PC-3 (cell line): ENCODE data around the gene CHSY1. TPM values are rescaled to one million over a fixed set of nuclear protein-coding genes. Genes with fewer than 3 reads are reported as not detected.
A peak's percentile ranks its signal among the peaks of the same experiment; 100 is the strongest.

Source experiments
- ATAC-seq: fragments of 200-7000 bp; cut with Tn5 transposase; 2 replicates; pipeline ENCODE4 v1.9.1; 2020; ENCODE audit warnings: mild to moderate bottlenecking, moderate library complexity
- BruUV-seq: library from RNA; stranded (reverse); fragments of 400-500 nt; replicated peaks from 2 replicates; lab custom pipeline; 2021; lab: Mats Ljungman, UMichigan
- CTCF ChIA-PET: fragments of 300-600 bp; sonication (Branson Sonifier 250); formaldehyde crosslinking; loops from one replicate; lab custom pipeline; 2022; ENCODE audit warnings: antibody characterized with exemption; lab: Charles Lee
- POLR2A ChIA-PET: fragments of 300-600 bp; sonication (Branson Sonifier 250); formaldehyde crosslinking; loops from one replicate; lab custom pipeline; 2022; ENCODE audit warnings: antibody characterized with exemption; ENCODE audit not compliant: unreplicated experiment; lab: Charles Lee
- DNase-seq: peaks from one replicate; pipeline ENCODE4 v3.0.0-alpha.2; 2015
- H2AFZ ChIP-seq: fragments of 300-600 bp; sonication (generic); 2 replicates; pipeline ENCODE4 v1.6.0; 2016; ENCODE audit warnings: antibody characterized with exemption, low read length
- H3F3A ChIP-seq: fragments of 300-600 bp; sonication (generic); one replicate; pipeline ENCODE4 v1.6.0; 2017; ENCODE audit warnings: antibody characterized with exemption, low read length, control low read depth, mild to moderate bottlenecking; ENCODE audit not compliant: unreplicated experiment
- H3K27ac ChIP-seq: fragments of 300-600 bp; sonication (generic); 2 replicates; pipeline ENCODE4 v1.5.1; 2016; ENCODE audit warnings: mild to moderate bottlenecking, low read length
- H3K27me3 ChIP-seq: fragments of 300-600 bp; sonication (generic); 2 replicates; pipeline ENCODE4 v1.6.1; 2016; ENCODE audit warnings: low read length, mixed read lengths
- H3K36me3 ChIP-seq: fragments of 300-600 bp; sonication (generic); 2 replicates; pipeline ENCODE4 v1.6.1; 2016; ENCODE audit warnings: low read depth, mixed run types, low read length, mixed read lengths
- H3K4me1 ChIP-seq: fragments of 300-600 bp; sonication (generic); 2 replicates; pipeline ENCODE4 v1.5.1; 2016; ENCODE audit warnings: low read length; ENCODE audit not compliant: insufficient read depth
- H3K4me2 ChIP-seq: fragments of 300-600 bp; sonication (generic); 2 replicates; pipeline ENCODE4 v1.6.0; 2016; ENCODE audit warnings: low read length
- H3K4me3 ChIP-seq: fragments of 300-600 bp; sonication (generic); 2 replicates; pipeline ENCODE4 v1.5.1; 2016; ENCODE audit warnings: mild to moderate bottlenecking, low read length, mixed read lengths
- H3K79me2 ChIP-seq: fragments of 300-600 bp; sonication (generic); 2 replicates; pipeline ENCODE4 v1.6.1; 2017; ENCODE audit warnings: low read length, mixed read lengths
- H3K9ac ChIP-seq: fragments of 300-600 bp; sonication (generic); 2 replicates; pipeline ENCODE4 v1.6.0; 2016; ENCODE audit warnings: mild to moderate bottlenecking, low read length
- H3K9me2 ChIP-seq: fragments of 300-600 bp; sonication (generic); replicated peaks from 2 replicates; pipeline ENCODE4 v1.6.1; 2016; ENCODE audit warnings: mixed run types, low read length, mixed read lengths
- H3K9me3 ChIP-seq: fragments of 300-600 bp; sonication (generic); 2 replicates; pipeline ENCODE4 v1.6.1; 2016; ENCODE audit warnings: low read length, mixed read lengths
- H4K20me1 ChIP-seq: fragments of 300-600 bp; sonication (generic); 2 replicates; pipeline ENCODE4 v1.6.1; 2016; ENCODE audit warnings: low read length, mixed read lengths
- CTCF ChIP-seq: fragments of 300-600 bp; sonication (generic); conservative IDR thresholded peaks from 2 replicates; pipeline ENCODE4 v1.5.1; 2017; ENCODE audit warnings: antibody characterized with exemption, low read depth, mild to moderate bottlenecking, low read length
- EZH2 ChIP-seq: fragments of 300-600 bp; sonication (generic); IDR thresholded peaks from one replicate; pipeline ENCODE4 v1.6.1; 2017; ENCODE audit warnings: antibody characterized with exemption, mild to moderate bottlenecking, low read length; ENCODE audit not compliant: unreplicated experiment
- EZH2phosphoT487 ChIP-seq: fragments of 300-600 bp; sonication (generic); IDR thresholded peaks from 2 replicates; pipeline ENCODE4 v1.6.1; 2018; ENCODE audit warnings: mild to moderate bottlenecking, antibody characterized with exemption, low read length, borderline replicate concordance
- intact Hi-C: fragments of 100-400 bp; cut with micrococcal nuclease; formaldehyde crosslinking; loops from 2 replicates; pipeline ENCODE4 v1.9.0; 2023
- total RNA-seq: library from RNA; depleted of rRNA; stranded (reverse); fragments of >200 nt; gene quantifications from 2 replicates; pipeline ENCODE4 v1.2.3, GENCODE V29; 2014

Gene CHSY1
- total RNA-seq, 1 experiment from 2014 or later = 13.8 TPM

GRCh38 chr15:101167753-101168462 lies 83.9 kb downstream of the CHSY1 start:
- CTCF ChIA-PET = interaction anchor here (0.5 kb wide), 1 partner anchor 21 kb away, joined by 4 read pairs; no protein-coding TSS in a partner anchor
- Histone ChIP-seq H3K9ac (peak overlapping the region; percentile 74), H3K9me2 (no peaks in the 10 kb centered on the region), H4K20me1 (no peaks in the 10 kb centered on the region), H3K27me3 (no peaks in the 10 kb centered on the region), H3K9me3 (peaks cover 10% of the 10 kb centered on the region; the same call in 1 of the 2 replicates), H3F3A (peaks cover 6% of the 10 kb centered on the region), H2AFZ (peak overlapping the region; percentile 78), H3K79me2 (no peaks in the 10 kb centered on the region), H3K36me3 (peaks cover 2% of the 10 kb centered on the region; the same call in 1 of the 2 replicates), H3K4me3 (peak overlapping the region; percentile 55), H3K27ac (peak overlapping the region; percentile 94), H3K4me1 (peaks cover 53% of the 10 kb centered on the region), H3K4me2 (peak overlapping the region; percentile 84)
- BruUV-seq = TSS peak; percentile 63
- no peak for TF ChIP-seq CTCF
- TF ChIP-seq EZH2phosphoT487 = no peak
- no peak for TF ChIP-seq EZH2
- intact Hi-C loops = loop anchor here (1.0 to 2.0 kb wide), 2 partner anchors 41 to 82 kb away; no protein-coding TSS in a partner anchor
- peak; percentile 93 for DNase-seq
- POLR2A ChIA-PET = interaction anchor here (0.6 to 0.8 kb wide), 2 partner anchors 76 to 84 kb away, joined by 6 read pairs; partner anchors contain the start of gene CHSY1
- ATAC-seq = peak; percentile 81

DNA sequence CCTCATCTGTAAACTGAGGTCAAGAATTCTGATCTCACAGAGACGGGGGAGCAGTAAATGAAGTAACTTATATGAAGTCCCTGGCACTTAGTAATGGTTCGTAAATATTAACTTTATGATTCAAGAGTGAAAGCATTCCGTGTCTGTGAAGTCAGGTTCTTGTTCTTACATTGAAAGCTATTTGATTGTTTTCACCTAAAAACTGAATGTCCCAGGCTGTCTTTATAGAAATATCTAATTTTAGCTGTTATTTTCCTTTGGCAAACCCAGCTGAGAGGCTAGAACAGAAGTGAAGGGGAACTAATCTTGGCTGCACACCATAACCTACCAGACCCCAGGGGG lies 84.5 kb downstream of the CHSY1 start:
- peak overlapping the region; percentile 84 for H3K4me2 ChIP-seq
- CTCF ChIA-PET = no interaction called here
- H3K27ac ChIP-seq = peak overlapping the region; percentile 94
- H2AFZ ChIP-seq = peak overlapping the region; percentile 78
- peak overlapping the region; percentile 74 for H3K9ac ChIP-seq
- peaks cover 2% of the 10 kb centered on the region; the same call in 1 of the 2 replicates for H3K36me3 ChIP-seq
- no peaks in the 10 kb centered on the region for H3K9me2 ChIP-seq
- no peak for TF ChIP-seq CTCF
- no peak for TF ChIP-seq EZH2phosphoT487
- TF ChIP-seq EZH2 = no peak
- no TSS peak for BruUV-seq
- no peaks in the 10 kb centered on the region for H3K27me3 ChIP-seq
- intact Hi-C loops = loop anchor here (1.0 to 2.0 kb wide), 2 partner anchors 41 to 83 kb away; no protein-coding TSS in a partner anchor
- POLR2A ChIA-PET = interaction anchor here (0.6 to 0.8 kb wide), 2 partner anchors 85 to 566 kb away, joined by 3 to 6 read pairs; partner anchors contain the start of gene CHSY1
- no peaks in the 10 kb centered on the region for H4K20me1 ChIP-seq
- DNase-seq (peak; percentile 53), ATAC-seq (peak; percentile 7)
- H3K79me2 ChIP-seq = no peaks in the 10 kb centered on the region
- peaks cover 6% of the 10 kb centered on the region for H3F3A ChIP-seq
- H3K4me1 ChIP-seq = peaks cover 53% of the 10 kb centered on the region
- H3K9me3 ChIP-seq = peaks cover 10% of the 10 kb centered on the region; the same call in 1 of the 2 replicates
- H3K4me3 ChIP-seq = peak overlapping the region; percentile 55
